Neural crest cell (in vitro differentiated cells): ENCODE data around the gene BACH2. TPM values are rescaled to one million over a fixed set of nuclear protein-coding genes. Genes with fewer than 3 reads are reported as not detected.

ENCODE experiments used
- DNase-seq: peaks from one replicate; pipeline ENCODE4 v3.0.0; 2021; ENCODE audit warnings: low read depth, mixed read lengths, low spot score
- H3K27ac Mint-ChIP-seq: one replicate; pipeline ENCODE4 v1.8.0; 2021; ENCODE audit warnings: mild to moderate bottlenecking, mixed read lengths; ENCODE audit not compliant: unreplicated experiment
- H3K27me3 Mint-ChIP-seq: 2 replicates; pipeline ENCODE4 v1.8.0; 2021; ENCODE audit warnings: low read depth, mild to moderate bottlenecking, mixed read lengths
- H3K36me3 Mint-ChIP-seq: 2 replicates; pipeline ENCODE4 v1.8.0; 2021; ENCODE audit warnings: low read depth, mild to moderate bottlenecking, mixed read lengths
- H3K4me1 Mint-ChIP-seq: 2 replicates; pipeline ENCODE4 v1.8.0; 2021; ENCODE audit warnings: mixed read lengths
- H3K4me3 Mint-ChIP-seq: one replicate; pipeline ENCODE4 v1.8.0; 2021; ENCODE audit warnings: mild to moderate bottlenecking, mixed read lengths
- H3K9me3 Mint-ChIP-seq: 2 replicates; pipeline ENCODE4 v1.8.0; 2021; ENCODE audit warnings: mixed read lengths
- total RNA-seq: library from RNA; stranded (reverse); gene quantifications from 2 replicates; pipeline ENCODE4 v1.2.1, GENCODE V29; 2021
- TF ChIP-seq, protein P1 (sequence below): fragments of 200-600 bp; sonication (generic); conservative IDR thresholded peaks from 2 replicates; pipeline ENCODE4 v1.5.0; 2021; ENCODE audit warnings: antibody characterized with exemption, mild to moderate bottlenecking

The BACH2 gene
- total RNA-seq, 1 donor from 2014 or later = 13.1 TPM

GRCh38 chr6:89979481-89980119 lies 317.0 kb downstream of the BACH2 start:
- Mint-ChIP-seq H3K27ac (no peak overlapping the region), H3K4me1 (peaks cover 29% of the 10 kb centered on the region), H3K4me3 (no peak overlapping the region), H3K9me3 (no peaks in the 10 kb centered on the region), H3K27me3 (no peaks in the 10 kb centered on the region), H3K36me3 (no peaks in the 10 kb centered on the region)
- DNase-seq = no peak
- TF ChIP-seq, protein P1, sequence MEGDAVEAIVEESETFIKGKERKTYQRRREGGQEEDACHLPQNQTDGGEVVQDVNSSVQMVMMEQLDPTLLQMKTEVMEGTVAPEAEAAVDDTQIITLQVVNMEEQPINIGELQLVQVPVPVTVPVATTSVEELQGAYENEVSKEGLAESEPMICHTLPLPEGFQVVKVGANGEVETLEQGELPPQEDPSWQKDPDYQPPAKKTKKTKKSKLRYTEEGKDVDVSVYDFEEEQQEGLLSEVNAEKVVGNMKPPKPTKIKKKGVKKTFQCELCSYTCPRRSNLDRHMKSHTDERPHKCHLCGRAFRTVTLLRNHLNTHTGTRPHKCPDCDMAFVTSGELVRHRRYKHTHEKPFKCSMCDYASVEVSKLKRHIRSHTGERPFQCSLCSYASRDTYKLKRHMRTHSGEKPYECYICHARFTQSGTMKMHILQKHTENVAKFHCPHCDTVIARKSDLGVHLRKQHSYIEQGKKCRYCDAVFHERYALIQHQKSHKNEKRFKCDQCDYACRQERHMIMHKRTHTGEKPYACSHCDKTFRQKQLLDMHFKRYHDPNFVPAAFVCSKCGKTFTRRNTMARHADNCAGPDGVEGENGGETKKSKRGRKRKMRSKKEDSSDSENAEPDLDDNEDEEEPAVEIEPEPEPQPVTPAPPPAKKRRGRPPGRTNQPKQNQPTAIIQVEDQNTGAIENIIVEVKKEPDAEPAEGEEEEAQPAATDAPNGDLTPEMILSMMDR = no peak

DNA sequence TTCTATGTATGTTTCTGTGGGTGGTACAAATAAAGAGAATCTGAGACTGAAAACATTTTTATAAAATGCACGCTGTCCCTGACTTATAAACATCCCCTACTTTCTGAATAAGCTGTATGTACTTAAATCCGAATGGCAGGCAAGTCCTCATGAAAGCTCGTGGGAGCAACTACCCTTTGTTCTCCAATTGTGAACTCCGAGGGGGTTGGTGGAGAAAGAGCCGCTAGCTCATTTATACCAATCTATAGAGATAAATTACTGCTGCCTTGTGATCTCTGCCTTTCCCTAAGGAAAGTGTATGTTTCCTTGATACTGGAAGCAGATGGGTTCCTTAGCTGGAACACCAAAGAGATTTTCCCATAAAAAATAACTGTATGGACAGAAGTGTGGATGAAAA lies 317.9 kb downstream of the BACH2 start:
- TF ChIP-seq, protein P1 = no peak
- no peak for DNase-seq
- Mint-ChIP-seq H3K9me3 (no peaks in the 10 kb centered on the region), H3K27ac (no peak overlapping the region), H3K27me3 (no peaks in the 10 kb centered on the region), H3K4me1 (peaks cover 23% of the 10 kb centered on the region), H3K4me3 (no peak overlapping the region), H3K36me3 (no peaks in the 10 kb centered on the region)

GRCh38 chr6:89977808-89978748 lies 318.6 kb downstream of the BACH2 start:
- DNase-seq = no peak
- Mint-ChIP-seq H3K36me3 (no peaks in the 10 kb centered on the region), H3K4me3 (no peak overlapping the region), H3K27me3 (no peaks in the 10 kb centered on the region), H3K27ac (no peak overlapping the region), H3K9me3 (no peaks in the 10 kb centered on the region), H3K4me1 (peaks cover 23% of the 10 kb centered on the region)
- TF ChIP-seq, protein P1 = no peak

DNA sequence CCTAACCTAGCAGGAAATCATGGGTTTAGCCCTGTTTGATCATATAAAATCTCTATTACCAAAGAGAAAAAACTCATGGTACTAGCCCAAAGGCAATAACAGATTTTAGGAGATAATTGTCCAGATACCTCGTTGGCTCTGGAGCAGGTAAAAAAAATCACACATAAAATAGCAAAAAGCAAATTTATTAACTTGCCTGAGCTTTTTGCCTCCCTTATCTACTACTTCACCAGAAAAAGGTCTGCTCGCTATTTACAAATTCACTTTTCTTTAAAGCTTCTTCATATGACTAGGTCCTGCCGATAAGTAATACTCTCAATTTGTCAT lies 320.0 kb downstream of the BACH2 start:
- H3K9me3 Mint-ChIP-seq = no peaks in the 10 kb centered on the region
- no peaks in the 10 kb centered on the region for H3K27me3 Mint-ChIP-seq
- no peaks in the 10 kb centered on the region for H3K36me3 Mint-ChIP-seq
- DNase-seq = no peak
- H3K4me1 Mint-ChIP-seq = peaks cover 18% of the 10 kb centered on the region
- H3K4me3 Mint-ChIP-seq = peak overlapping the region; percentile 14
- no peak overlapping the region for H3K27ac Mint-ChIP-seq
- TF ChIP-seq, protein P1 = no peak

- Mint-ChIP-seq H3K4me1 (peaks cover 18% of the 10 kb centered on the region), H3K9me3 (no peaks in the 10 kb centered on the region), H3K27me3 (no peaks in the 10 kb centered on the region), H3K27ac (peak overlapping the region; percentile 95), H3K4me3 (peak overlapping the region; percentile 25), H3K36me3 (no peaks in the 10 kb centered on the region)
- TF ChIP-seq, protein P1 = no peak
- no peak for DNase-seq
Observed at GRCh38 chr6:89975991-89976693, 320.5 kb downstream of the BACH2 start.
